Femur (tissue), 1 donor: ENCODE results near the gene TRPC4AP.
A peak's percentile ranks its signal among the peaks of the same experiment; 100 is the strongest.

ENCODE experiments used
- DNase-seq: peaks from one replicate; pipeline ENCODE4 v3.0.0-alpha.2; 2017

TRPC4AP gene

GRCh38 chr20:34984756-34985261 lies 107.8 kb downstream of the TRPC4AP start:
- no peak for DNase-seq

DNA sequence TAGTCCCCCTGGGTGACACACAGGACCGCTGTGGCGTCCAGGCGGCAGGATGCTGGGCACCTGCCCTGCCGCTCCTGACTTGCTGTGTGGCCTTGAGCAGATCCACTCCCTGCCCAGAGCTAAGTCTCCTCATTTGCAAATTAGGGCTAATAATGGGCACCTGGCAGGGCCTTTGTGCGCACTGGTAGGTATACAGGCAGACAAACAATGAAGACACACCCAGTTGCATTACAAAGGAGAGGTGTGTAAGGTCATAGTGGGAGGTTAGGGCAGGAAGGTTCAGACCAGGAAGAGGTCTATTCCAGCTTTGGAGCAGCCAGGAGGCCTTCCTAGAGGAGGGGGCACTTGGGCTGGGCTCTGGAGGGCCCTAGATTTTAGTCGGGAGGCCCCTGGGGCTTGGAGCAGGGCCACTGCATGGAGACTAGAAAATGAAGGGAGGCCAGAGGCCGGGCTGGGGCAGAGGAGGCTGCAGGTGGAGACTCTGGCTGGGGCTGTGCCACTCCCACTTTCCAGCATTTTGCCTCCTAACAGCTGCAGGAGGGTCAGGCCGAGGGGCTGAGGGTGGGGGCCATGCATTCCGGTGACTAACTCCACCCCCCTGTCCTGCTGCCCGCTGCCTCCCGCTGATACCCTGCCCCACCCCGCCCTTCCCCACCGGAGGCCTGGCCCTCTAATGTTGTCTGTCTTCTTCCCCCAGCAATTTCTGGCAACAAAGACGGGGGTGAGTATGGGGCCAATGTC lies 108.4 kb downstream of the TRPC4AP start:
- no peak for DNase-seq

DNA sequence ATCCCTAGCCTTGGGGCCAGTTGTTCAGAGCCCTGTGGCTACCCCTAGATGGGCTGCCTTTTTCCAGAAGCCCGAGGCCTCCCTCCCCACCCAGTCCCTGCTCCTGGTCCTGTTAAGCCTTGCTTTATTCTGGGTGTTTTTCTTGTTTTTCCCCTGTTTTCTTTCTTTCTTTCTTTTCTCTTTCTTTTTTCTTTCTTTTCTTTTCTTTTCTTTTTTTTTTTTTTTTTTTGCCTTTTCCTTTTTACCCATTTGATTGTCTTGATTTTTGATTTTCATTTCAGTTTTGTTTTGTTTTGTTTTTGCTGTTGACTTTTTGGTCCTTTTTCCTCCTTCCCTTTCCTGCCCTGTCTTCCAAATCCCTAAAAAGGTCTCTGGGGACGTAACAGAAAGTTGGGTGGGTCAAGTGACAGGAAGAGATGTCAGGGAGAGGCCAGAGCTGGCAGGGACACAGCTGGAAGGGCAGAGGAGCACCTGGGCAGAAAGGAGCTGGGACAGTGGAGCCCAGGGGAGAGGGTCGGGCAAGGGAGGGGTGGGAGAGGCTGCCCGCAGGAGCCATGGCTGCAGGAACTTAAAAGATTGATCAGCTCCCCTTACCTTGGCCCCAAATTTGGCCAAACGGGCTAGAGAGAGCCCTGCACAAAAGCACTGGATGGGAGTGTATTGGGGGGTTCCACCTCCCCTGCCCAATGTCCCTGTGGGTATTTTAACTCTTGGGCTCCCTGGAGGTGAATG lies 109.4 kb downstream of the TRPC4AP start:
- DNase-seq: no peak

GRCh38 chr20:34982270-34983088 lies 110.1 kb downstream of the TRPC4AP start:
- no peak for DNase-seq

DNA sequence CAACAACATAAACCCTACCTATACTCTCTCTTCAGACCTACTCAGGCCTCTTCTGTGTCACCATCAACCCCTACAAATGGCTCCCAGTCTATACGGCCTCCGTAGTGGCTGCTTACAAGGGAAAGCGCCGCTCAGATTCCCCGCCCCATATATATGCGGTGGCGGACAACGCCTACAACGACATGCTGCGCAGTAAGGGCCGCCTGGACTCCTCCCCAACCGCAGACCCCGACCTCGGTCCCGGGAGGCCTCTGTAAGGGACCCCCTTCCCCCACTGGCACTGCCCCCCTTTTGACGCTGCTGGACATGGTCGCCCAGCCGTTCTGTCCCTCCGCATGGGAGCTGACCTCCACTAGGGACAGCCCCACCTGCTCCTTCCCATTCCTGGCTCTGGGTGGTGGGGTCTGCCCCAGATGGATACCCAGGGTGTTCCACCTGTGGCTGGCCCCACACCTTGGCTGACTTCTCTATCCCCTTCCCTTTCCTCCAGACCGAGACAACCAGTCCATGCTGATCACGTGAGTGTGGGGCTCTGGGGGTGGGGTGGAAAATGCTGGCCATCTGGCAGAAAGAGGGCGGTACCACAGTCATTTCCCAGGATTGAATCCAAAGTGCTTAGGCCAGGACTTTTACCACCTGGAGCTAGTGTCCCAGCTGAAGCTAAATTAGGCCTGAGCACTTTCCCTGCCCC lies 111.9 kb downstream of the TRPC4AP start:
- no peak for DNase-seq

DNA sequence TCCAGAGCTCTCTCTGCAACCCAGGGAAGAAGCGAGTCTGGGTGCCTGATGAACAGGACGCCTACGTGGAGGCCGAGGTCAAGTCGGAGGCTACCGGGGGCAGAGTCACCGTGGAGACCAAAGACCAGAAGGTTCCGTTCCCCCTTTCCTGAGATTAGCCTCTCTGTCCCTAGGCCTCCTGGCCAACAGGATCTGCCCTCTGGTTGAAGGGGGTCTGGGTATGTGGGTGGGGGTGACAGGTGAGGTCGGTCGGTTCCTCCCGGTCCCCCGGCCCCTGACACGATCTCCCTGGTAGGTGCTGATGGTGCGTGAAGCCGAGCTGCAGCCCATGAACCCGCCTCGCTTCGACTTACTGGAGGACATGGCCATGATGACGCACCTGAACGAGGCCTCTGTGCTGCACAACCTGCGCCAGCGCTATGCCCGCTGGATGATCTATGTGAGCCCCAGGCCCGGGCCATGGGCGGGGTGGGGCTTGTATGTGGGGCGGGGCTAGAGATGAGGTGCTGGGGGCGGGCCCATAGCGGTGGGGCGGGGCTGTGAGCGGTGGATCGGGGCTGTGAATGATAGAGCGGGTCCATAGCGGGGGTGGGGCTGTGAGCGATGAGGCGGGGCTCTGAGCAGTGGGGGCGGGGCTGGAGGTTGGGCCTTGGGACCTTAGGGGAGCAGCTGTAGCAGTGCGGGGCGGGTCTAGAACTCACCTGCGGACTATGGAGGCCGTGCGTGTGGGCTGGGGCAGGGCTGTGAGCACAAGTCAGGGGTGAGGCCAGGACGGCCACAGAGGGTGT lies 113.0 kb downstream of the TRPC4AP start:
- no peak for DNase-seq

DNA sequence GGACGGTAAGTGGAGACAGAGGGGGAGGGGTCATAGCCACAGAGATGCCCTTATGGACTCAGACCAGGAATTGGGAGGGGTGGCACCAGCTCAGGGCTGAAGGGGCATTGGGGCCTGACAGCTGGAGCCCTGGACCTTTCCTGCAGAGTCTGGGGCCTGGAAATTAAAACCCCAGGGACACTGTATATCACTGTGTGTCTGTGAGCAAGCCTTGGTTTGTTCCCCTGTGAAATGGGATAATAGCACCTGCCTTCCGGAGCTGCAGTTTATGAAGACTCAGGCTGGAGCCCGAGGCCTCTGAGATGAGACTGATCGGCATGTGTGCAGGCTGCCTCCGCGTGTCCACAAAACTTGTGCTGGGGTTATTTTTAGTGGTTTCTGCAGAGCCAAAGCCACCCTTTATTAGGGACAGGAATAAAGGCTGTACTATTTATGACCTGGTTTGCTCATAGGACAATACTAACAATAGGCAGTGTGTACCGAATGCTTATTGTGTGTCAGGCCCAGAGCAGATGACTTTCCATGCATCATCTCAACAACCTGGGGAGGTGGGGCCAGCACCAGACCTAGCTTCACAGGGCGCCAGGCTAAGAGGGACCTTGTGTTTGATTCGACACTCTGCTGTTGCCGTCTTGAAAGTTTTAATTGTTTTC lies 114.4 kb downstream of the TRPC4AP start:
- DNase-seq: no peak

GRCh38 chr20:34977365-34978091 lies 115.1 kb downstream of the TRPC4AP start:
- DNase-seq: peak; percentile 20

DNA sequence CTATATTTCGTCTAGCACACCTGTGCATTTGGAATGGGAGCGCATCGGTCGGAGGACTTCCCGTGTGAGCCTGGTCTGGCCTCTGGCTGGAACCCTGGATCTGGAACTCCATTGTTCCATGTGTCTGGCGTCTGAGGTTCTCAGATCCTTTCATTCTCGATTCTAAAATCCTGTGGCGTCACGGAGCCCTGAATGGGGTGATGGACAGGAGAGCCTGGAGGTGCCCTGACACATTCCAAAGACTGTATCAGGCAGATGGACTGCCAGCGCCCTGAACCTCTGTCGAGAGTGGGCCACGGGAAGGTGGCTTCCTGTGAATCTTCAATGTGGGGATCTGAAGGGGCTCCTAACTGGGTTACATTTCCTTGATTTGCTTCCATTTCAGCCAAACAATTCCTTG lies 116.3 kb downstream of the TRPC4AP start:
- DNase-seq: no peak

- no peak for DNase-seq
These were observed 118.4 kb downstream of the TRPC4AP start for GRCh38 chr20:34974246-34974645.

DNA sequence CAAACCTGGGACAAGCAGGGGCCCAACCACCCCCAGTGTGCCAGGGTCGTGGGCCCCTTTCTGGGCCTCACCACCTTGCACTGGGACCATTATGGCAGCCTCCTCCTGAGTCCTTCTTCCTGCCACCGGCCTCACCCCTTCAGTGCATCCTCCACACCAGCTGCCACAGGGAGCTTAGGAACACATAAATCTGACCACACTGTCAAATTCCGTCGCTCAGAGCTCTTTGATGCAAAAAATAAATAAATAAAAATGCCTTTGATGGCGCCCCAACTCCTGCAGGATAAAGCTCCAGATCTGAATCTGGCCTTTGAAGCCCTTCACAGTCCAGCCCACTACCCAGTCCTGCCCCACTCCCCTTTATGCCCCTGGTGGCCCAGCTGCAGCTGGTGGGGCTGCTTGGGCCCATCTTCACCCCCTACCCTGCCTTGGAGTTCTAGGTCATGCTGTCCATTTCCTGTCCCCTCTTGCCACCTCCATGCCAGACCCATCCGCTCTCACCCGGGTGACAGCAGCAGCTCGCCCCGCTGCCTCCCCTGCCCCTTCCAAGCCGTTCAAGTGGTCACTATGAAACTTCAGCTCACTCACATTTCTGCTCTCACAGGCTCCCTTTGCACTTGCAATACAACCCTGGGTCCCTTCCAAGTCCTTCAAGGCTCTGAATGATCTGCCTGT lies 120.9 kb downstream of the TRPC4AP start:
- DNase-seq: peak; percentile 20

DNA sequence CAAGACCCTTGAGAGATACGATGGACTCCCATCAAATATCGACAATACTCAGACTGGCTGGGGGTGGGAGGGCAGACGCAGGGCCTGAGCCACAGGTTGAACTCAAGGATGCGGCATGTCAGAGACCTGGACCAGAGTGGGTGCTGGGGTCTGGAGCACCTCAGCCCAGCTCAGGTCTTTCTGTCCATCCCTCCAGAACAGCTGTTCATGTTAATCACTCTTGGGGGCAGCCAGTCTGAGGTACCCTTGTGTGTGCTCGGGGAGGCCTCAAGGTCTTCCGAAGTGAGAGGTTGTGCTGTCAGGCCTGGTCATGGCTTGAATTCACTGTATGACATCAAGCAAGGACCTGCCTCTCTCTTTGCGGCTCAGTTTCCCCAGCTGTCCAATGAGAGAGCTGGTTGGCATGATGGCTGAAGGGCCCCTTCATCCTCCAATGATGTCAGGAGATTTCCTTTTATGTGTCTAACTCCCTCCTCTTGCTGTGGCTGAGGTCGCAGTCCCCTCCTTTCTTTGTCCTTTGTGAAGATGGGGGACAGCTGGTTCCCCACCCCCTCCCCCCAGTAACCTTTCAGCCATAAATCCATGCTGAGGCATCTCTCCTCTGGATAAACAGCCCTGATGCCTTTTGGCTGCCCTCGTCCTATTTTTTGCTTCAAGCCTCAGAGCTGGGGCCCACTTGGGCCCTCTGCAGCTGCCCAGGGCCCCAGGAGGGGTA lies 121.6 kb downstream of the TRPC4AP start:
- no peak for DNase-seq

DNA sequence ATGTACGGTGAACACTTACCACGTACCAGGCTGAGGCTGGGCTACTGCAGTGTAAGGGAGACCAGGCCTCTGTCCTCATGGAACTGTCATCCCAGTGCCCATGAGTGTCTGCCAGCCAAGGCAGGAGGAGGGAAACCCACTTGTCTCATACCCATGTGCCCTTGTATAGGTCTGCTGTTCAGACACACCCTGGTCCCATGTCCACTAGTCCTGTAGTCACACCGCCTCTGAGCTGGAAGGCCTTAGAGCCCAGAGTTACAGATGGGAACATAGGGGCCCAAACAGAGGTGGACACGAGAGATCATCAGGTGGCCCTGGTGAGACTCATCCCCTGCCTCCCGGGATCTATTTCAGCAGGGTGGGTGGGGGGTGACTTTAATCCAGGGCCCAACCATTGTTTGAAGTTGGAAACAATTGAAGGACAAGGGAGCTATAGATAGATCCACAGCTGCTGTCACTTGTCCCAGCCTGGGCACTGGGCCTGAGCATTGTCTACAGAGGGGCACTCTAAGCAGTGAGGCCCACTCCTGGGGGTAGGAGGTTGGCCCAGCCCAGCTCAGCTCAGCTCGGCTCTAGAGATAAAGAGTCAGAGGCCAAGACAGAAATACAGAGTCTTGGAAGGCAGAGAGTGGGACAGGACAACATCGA lies 122.3 kb downstream of the TRPC4AP start:
- DNase-seq: no peak

DNA sequence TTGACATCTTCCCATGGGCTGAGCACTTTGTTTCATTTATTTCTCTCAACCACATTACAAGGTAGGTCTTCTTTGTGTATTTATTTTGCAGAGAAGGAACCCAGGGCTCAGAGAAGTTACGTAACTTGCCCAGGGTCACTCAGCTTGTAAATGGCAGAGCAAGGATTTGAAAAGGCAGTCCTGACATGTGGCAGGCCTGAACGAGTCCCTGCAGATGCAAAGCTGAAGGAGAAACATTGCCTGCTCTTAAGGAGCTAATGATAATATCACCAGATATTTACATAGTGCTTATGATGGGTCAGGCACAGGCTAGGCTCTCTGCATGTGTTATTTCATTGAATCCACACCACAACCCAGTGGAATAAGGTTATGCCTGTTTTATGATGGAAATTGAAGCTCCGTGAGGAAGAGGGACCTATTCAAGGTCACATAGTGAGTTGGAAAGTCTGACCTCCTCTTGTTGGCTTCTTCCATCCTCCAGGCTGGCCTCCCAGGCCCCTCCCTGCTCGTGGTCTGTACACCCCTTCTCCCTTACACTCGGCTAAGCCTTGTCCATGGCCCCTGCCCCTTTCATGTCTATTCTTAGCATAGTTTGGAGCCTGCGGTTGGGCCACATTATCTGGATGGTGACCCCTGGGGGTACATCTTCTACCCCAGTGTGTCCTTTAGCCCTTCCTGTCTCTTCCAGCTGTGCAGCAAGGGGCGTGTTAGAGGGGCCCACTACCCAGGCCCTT lies 124.4 kb downstream of the TRPC4AP start:
- no peak for DNase-seq

GRCh38 chr20:34967421-34967820 lies 125.2 kb downstream of the TRPC4AP start:
- no peak for DNase-seq

GRCh38 chr20:34965051-34965450 lies 127.6 kb downstream of the TRPC4AP start:
- DNase-seq: no peak

GRCh38 chr20:34964486-34964885 lies 128.1 kb downstream of the TRPC4AP start:
- no peak for DNase-seq
